ENCODE data around the gene MMEL1.

DNA sequence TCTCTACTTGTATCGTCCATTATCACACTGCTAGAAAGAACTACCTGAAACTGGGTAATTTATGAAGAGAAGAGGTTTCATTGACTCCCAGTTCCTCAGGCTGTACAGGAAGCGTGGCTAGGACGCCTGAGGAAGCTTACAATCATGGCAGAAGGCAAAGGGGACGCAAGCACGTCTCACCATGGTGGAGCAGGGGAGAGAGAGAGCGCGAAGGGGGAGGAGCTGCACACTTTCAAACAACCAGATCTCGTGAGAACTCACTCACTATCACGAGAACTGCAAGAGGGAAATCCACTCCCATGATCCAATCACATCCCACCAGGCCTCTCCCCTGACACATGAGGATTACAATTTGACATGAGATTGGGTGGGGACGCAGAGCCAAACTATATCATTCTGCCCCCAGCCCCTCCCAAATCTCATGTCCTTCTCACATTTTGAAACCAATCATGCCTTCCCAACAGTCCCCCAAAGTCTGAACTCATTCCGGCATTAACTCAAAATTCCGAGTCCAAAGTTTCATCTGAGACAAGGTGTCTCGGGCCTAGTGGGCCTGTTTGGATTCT lies 8.0 kb downstream of the MMEL1 start:
- TF ChIP-seq, protein P1, sequence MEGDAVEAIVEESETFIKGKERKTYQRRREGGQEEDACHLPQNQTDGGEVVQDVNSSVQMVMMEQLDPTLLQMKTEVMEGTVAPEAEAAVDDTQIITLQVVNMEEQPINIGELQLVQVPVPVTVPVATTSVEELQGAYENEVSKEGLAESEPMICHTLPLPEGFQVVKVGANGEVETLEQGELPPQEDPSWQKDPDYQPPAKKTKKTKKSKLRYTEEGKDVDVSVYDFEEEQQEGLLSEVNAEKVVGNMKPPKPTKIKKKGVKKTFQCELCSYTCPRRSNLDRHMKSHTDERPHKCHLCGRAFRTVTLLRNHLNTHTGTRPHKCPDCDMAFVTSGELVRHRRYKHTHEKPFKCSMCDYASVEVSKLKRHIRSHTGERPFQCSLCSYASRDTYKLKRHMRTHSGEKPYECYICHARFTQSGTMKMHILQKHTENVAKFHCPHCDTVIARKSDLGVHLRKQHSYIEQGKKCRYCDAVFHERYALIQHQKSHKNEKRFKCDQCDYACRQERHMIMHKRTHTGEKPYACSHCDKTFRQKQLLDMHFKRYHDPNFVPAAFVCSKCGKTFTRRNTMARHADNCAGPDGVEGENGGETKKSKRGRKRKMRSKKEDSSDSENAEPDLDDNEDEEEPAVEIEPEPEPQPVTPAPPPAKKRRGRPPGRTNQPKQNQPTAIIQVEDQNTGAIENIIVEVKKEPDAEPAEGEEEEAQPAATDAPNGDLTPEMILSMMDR (IDR thresholded peaks at IDR 0.05): no peak
- no peak for TF ChIP-seq POLR2A (IDR thresholded peaks at IDR 0.05)

Data from testis (tissue), 2 donors.